HepG2 (cell line): Measurements from ENCODE around the gene UPK1A. TPM values are rescaled to one million over a fixed set of nuclear protein-coding genes. Genes with fewer than 3 reads are reported as not detected.

Experiments
- ARNT ChIP-seq: fragments of 450-650 bp; IDR thresholded peaks from 2 replicates; pipeline ENCODE4 v1.6.1; 2017
- FOXO1 ChIP-seq: sonication (generic); formaldehyde crosslinking; IDR thresholded peaks from 2 replicates; pipeline ENCODE4 v1.4.0; 2020; ENCODE audit warnings: missing genetic modification reagents
- IKZF5 ChIP-seq: IDR thresholded peaks from 2 replicates; pipeline ENCODE4 v1.6.1; 2018; ENCODE audit warnings: missing genetic modification reagents, mild to moderate bottlenecking, missing compliant biosample characterization
- ISL2 ChIP-seq: sonication (generic); formaldehyde crosslinking; IDR thresholded peaks from 2 replicates; pipeline ENCODE4 v1.5.0; 2020; ENCODE audit warnings: missing genetic modification reagents
- KDM6A ChIP-seq: IDR thresholded peaks from 2 replicates; pipeline ENCODE4 v1.6.1; 2016; ENCODE audit warnings: low read depth
- KLF11 ChIP-seq: IDR thresholded peaks from 2 replicates; pipeline ENCODE4 v1.6.1; 2016; ENCODE audit warnings: missing compliant biosample characterization
- MAZ ChIP-seq, 2 experiments: sonication (generic) in 1 of 2; formaldehyde crosslinking in 1 of 2; IDR thresholded peaks; 2 replicates each; pipeline versions ENCODE4 v1.5.0 to v1.6.1; 2012 to 2020; ENCODE audit warnings: low read depth in 2 of 2, mild to moderate bottlenecking in 2 of 2, borderline replicate concordance in 1 of 2, improper control_type of control experiment in 1 of 2, low read length in 1 of 2, missing genetic modification reagents in 1 of 2, moderate library complexity in 1 of 2
- MYNN ChIP-seq: sonication (generic); formaldehyde crosslinking; IDR thresholded peaks from 2 replicates; pipeline ENCODE4 v1.4.0; 2020; ENCODE audit warnings: mild to moderate bottlenecking, low read depth, missing genetic modification reagents
- NFKBIZ ChIP-seq: IDR thresholded peaks from 2 replicates; pipeline ENCODE4 v1.6.1; 2018; ENCODE audit warnings: missing genetic modification reagents, missing compliant biosample characterization
- POLR2AphosphoS5 ChIP-seq: IDR thresholded peaks from 2 replicates; pipeline ENCODE4 v1.6.1; 2012; ENCODE audit warnings: low read depth, low read length
- RAD51 ChIP-seq: fragments of 450-650 bp; IDR thresholded peaks from 2 replicates; pipeline ENCODE4 v1.6.1; 2016; ENCODE audit warnings: borderline replicate concordance
- SAFB2 ChIP-seq: sonication (generic); formaldehyde crosslinking; IDR thresholded peaks from 2 replicates; pipeline ENCODE4 v1.5.1; 2020; ENCODE audit warnings: missing genetic modification reagents, low read depth, mild to moderate bottlenecking, borderline replicate concordance
- SALL2 ChIP-seq: sonication (generic); formaldehyde crosslinking; IDR thresholded peaks from 2 replicates; pipeline ENCODE4 v1.8.1; 2023; ENCODE audit warnings: mild to moderate bottlenecking, missing genetic modification reagents, inconsistent platforms
- SUZ12 ChIP-seq: fragments of 150-350 bp; IDR thresholded peaks from 2 replicates; pipeline ENCODE4 v1.6.1; 2014; ENCODE audit warnings: low read depth, low read length
- THAP9 ChIP-seq: sonication (generic); formaldehyde crosslinking; IDR thresholded peaks from 2 replicates; pipeline ENCODE4; 2020; ENCODE audit warnings: missing genetic modification reagents, mild to moderate bottlenecking, borderline replicate concordance
- ZNF354B ChIP-seq: sonication (generic); formaldehyde crosslinking; IDR thresholded peaks from 2 replicates; pipeline ENCODE4 v1.8.0; 2022; ENCODE audit warnings: mild to moderate bottlenecking, missing genetic modification reagents
- ZNF710 ChIP-seq: sonication (generic); formaldehyde crosslinking; IDR thresholded peaks from 2 replicates; pipeline ENCODE4 v1.5.0; 2020; ENCODE audit warnings: mild to moderate bottlenecking, missing genetic modification reagents, borderline replicate concordance
- ZNF878 ChIP-seq: sonication (generic); formaldehyde crosslinking; IDR thresholded peaks from 2 replicates; pipeline ENCODE4 v1.8.1; 2023; ENCODE audit warnings: mild to moderate bottlenecking, missing genetic modification reagents, moderate library complexity
- ZXDC ChIP-seq: sonication (generic); formaldehyde crosslinking; IDR thresholded peaks from 2 replicates; pipeline ENCODE4 v1.5.0; 2020; ENCODE audit warnings: mild to moderate bottlenecking, missing genetic modification reagents
- polyA plus RNA-seq, 8 experiments: library from polyadenylated mRNA; depleted of rRNA in 3 of 8; stranded (reverse) in 7 of 8; unstranded in 1 of 8; fragments of >200 nt; fragmentation: Illumina TruSeq in 4 of 8; extraction: Trizol in 4 of 8; gene quantifications; 2 replicates each; pipeline versions ENCODE4 v1.2.1 to v1.2.3, GENCODE V29; 2011 to 2016; ENCODE audit warnings: low read depth in 4 of 8, missing spikeins in 1 of 8, mixed read lengths in 1 of 8; ENCODE audit not compliant: insufficient read depth in 1 of 8
- total RNA-seq, 5 experiments: library from RNA; depleted of rRNA; stranded (reverse); fragments of >200 nt; fragmentation: Illumina TruSeq; extraction: Trizol; gene quantifications; 2 replicates each; pipeline ENCODE4 v1.2.3, GENCODE V29; 2016; ENCODE audit warnings: low read depth in 1 of 5

UPK1A gene
- total and polyA plus RNA-seq, 2 of the 13 experiments (the other 11 are each of a cell fraction or from before 2014, with no cell fraction given): 2.9 TPM; not detected in 1

GRCh38 chr19:35702223-35703012, 36.1 kb downstream of the UPK1A start (continued):
- TF ChIP-seq ZNF354B (CRISPR knock-in tag) (no peak), IKZF5 (CRISPR knock-in tag) (0 out of 2 replicates have a peak, but pooled peaks have one; percentile 17), MAZ (IDR thresholded peaks at IDR 0.05; ENCODE audit: borderline replicate concordance, low read depth, low read length) (peak; percentile 55; the same call in 1 of the 2 replicates), MAZ (CRISPR knock-in tag; IDR thresholded peaks at IDR 0.05; ENCODE audit: low read depth) (peak; percentile 83), ZNF878 (no peak), RAD51 (no peak), KLF11 (CRISPR knock-in tag) (no peak), ARNT (no peak), SAFB2 (no peak), SUZ12 (no peak), FOXO1 (0 out of 2 replicates have a peak, but pooled peaks have one; percentile 14), NFKBIZ (CRISPR knock-in tag) (no peak), ZXDC (no peak), ZNF710 (CRISPR knock-in tag) (no peak), SALL2 (CRISPR knock-in tag) (0 out of 2 replicates have a peak, but pooled peaks have one; percentile 54), THAP9 (CRISPR knock-in tag) (no peak), MYNN (CRISPR knock-in tag) (no peak), KDM6A (CRISPR knock-in tag) (no peak), POLR2AphosphoS5 (peak; percentile 80), ISL2 (CRISPR knock-in tag) (no peak)
